ENCODE measurements around the gene ZNF362.

The ZNF362 gene

GRCh38 chr1:33329600-33330305 lies 73.5 kb downstream of the ZNF362 start:
- no peak for DNase-seq

GRCh38 chr1:33330361-33330890 lies 74.1 kb downstream of the ZNF362 start:
- no peak for DNase-seq

GRCh38 chr1:33330906-33331305 lies 74.6 kb downstream of the ZNF362 start:
- DNase-seq: no peak

GRCh38 chr1:33331444-33332356 lies 75.4 kb downstream of the ZNF362 start:
- no peak for DNase-seq

- DNase-seq: no peak
Observed at GRCh38 chr1:33332357-33332789, 76.1 kb downstream of the ZNF362 start.

- DNase-seq: no peak
Observed at GRCh38 chr1:33332881-33333280, 76.6 kb downstream of the ZNF362 start.

GRCh38 chr1:33334081-33334552 lies 77.8 kb downstream of the ZNF362 start:
- no peak for DNase-seq

- no peak for DNase-seq
Observed at GRCh38 chr1:33335020-33335419, 78.7 kb downstream of the ZNF362 start.

GRCh38 chr1:33336580-33336979 lies 80.3 kb downstream of the ZNF362 start:
- DNase-seq: no peak

- DNase-seq: no peak
Observed at GRCh38 chr1:33337441-33337840, 81.1 kb downstream of the ZNF362 start.

- no peak for DNase-seq
Observed at GRCh38 chr1:33338048-33338439, 81.8 kb downstream of the ZNF362 start.

GRCh38 chr1:33338440-33339211 lies 82.3 kb downstream of the ZNF362 start:
- no peak for DNase-seq

GRCh38 chr1:33339413-33339812 lies 83.1 kb downstream of the ZNF362 start:
- DNase-seq: no peak

GRCh38 chr1:33341190-33341589 lies 84.9 kb downstream of the ZNF362 start:
- DNase-seq: no peak

GRCh38 chr1:33342041-33342723 lies 85.9 kb downstream of the ZNF362 start:
- DNase-seq: no peak

- no peak for DNase-seq
Observed at GRCh38 chr1:33343539-33343938, 87.2 kb downstream of the ZNF362 start.

- no peak for DNase-seq
Observed at GRCh38 chr1:33344896-33345560, 88.7 kb downstream of the ZNF362 start.

GRCh38 chr1:33346533-33346926 lies 90.2 kb downstream of the ZNF362 start:
- DNase-seq: no peak

GRCh38 chr1:33346927-33347649 lies 90.8 kb downstream of the ZNF362 start:
- peak in 1 of 5 donors; percentile 13 for DNase-seq

- DNase-seq: no peak
Observed at GRCh38 chr1:33347650-33347992, 91.3 kb downstream of the ZNF362 start.

GRCh38 chr1:33348194-33348593 lies 91.9 kb downstream of the ZNF362 start:
- DNase-seq: no peak

All from T-helper 1 cell (primary cell).